ENCODE results near the gene USH1G.

Gene USH1G

GRCh38 chr17:74921769-74922168 is 1.3 kb downstream of the USH1G start:
- no peaks in the 10 kb centered on the region for H3K79me2 ChIP-seq (ENCODE audit: low read length)
- H3K27me3 ChIP-seq (ENCODE audit: low read depth, low read length): no peaks in the 10 kb centered on the region
- H3K9me3 ChIP-seq (ENCODE audit: insufficient read depth, low read length): no peaks in the 10 kb centered on the region
- no peaks in the 10 kb centered on the region for H4K20me1 ChIP-seq (ENCODE audit: insufficient read depth, low read length)
- H3K36me3 ChIP-seq (replicated peaks; ENCODE audit: low read depth, low read length): no peaks in the 10 kb centered on the region
- no peak for TF ChIP-seq EZH2phosphoT487 (IDR thresholded peaks at IDR 0.05; ENCODE audit: low read depth)
- TF ChIP-seq, protein P1, sequence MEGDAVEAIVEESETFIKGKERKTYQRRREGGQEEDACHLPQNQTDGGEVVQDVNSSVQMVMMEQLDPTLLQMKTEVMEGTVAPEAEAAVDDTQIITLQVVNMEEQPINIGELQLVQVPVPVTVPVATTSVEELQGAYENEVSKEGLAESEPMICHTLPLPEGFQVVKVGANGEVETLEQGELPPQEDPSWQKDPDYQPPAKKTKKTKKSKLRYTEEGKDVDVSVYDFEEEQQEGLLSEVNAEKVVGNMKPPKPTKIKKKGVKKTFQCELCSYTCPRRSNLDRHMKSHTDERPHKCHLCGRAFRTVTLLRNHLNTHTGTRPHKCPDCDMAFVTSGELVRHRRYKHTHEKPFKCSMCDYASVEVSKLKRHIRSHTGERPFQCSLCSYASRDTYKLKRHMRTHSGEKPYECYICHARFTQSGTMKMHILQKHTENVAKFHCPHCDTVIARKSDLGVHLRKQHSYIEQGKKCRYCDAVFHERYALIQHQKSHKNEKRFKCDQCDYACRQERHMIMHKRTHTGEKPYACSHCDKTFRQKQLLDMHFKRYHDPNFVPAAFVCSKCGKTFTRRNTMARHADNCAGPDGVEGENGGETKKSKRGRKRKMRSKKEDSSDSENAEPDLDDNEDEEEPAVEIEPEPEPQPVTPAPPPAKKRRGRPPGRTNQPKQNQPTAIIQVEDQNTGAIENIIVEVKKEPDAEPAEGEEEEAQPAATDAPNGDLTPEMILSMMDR (IDR thresholded peaks at IDR 0.05; ENCODE audit: low read depth, low read length): no peak
- no peak overlapping the region for H3K27ac ChIP-seq (ENCODE audit: low read length)
- no peak overlapping the region for H3K9ac ChIP-seq (ENCODE audit: low read length)
- H3K4me2 ChIP-seq (ENCODE audit: low read length): no peak overlapping the region
- H3K4me3 ChIP-seq (ENCODE audit: low read length): no peak overlapping the region
- no peaks in the 10 kb centered on the region for H3K4me1 ChIP-seq (ENCODE audit: low read length)
- H2AFZ ChIP-seq (ENCODE audit: low read depth, low read length): no peak overlapping the region

DNA sequence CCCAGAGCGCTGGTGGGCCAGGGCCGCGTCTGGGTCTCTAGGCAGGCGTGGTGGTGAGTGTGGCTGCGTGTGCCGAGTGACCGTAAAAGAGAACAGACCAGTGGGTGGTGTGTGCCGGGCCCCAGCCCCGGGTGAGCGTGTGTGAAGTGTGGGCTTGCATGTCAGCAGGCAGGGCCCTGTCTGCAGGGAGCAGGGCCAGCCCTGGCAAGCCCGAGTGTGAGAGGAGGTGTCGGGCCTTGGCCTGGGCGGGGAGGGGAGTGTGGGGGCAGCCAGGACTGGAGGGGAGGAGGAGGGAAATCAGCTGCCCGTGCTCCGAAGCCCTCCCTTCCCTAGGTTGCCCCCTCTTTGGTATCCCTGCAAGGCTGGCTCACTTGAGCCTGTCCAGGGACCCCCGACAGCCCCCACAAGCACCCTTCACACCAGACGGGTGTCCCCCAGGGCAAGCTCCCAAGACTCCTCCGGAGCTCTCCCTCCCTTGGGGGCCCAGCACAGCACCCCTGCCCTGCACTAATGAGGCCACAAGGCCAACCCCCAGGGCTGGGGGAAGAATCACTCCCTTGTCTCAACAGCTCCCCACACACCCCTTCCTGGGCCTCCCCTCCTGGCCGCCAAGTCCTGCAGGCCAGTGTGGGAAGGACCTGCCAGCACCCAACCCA is 1.9 kb downstream of the USH1G start:
- no peaks in the 10 kb centered on the region for H4K20me1 ChIP-seq (ENCODE audit: insufficient read depth, low read length)
- no peak overlapping the region for H3K9ac ChIP-seq (ENCODE audit: low read length)
- no peaks in the 10 kb centered on the region for H3K79me2 ChIP-seq (ENCODE audit: low read length)
- no peaks in the 10 kb centered on the region for H3K27me3 ChIP-seq (ENCODE audit: low read depth, low read length)
- H3K4me1 ChIP-seq (ENCODE audit: low read length): no peaks in the 10 kb centered on the region
- TF ChIP-seq EZH2phosphoT487 (IDR thresholded peaks at IDR 0.05; ENCODE audit: low read depth): no peak
- TF ChIP-seq, protein P1 (IDR thresholded peaks at IDR 0.05; ENCODE audit: low read depth, low read length): no peak
- H3K9me3 ChIP-seq (ENCODE audit: insufficient read depth, low read length): no peaks in the 10 kb centered on the region
- no peak overlapping the region for H3K27ac ChIP-seq (ENCODE audit: low read length)
- no peak overlapping the region for H3K4me3 ChIP-seq (ENCODE audit: low read length)
- H3K36me3 ChIP-seq (replicated peaks; ENCODE audit: low read depth, low read length): no peaks in the 10 kb centered on the region
- H3K4me2 ChIP-seq (ENCODE audit: low read length): no peak overlapping the region
- H2AFZ ChIP-seq (ENCODE audit: low read depth, low read length): no peak overlapping the region

- H3K27ac ChIP-seq (ENCODE audit: low read length): no peak overlapping the region
- no peaks in the 10 kb centered on the region for H3K4me1 ChIP-seq (ENCODE audit: low read length)
- no peaks in the 10 kb centered on the region for H3K79me2 ChIP-seq (ENCODE audit: low read length)
- H4K20me1 ChIP-seq (ENCODE audit: insufficient read depth, low read length): no peaks in the 10 kb centered on the region
- H3K36me3 ChIP-seq (replicated peaks; ENCODE audit: low read depth, low read length): no peaks in the 10 kb centered on the region
- no peaks in the 10 kb centered on the region for H3K27me3 ChIP-seq (ENCODE audit: low read depth, low read length)
- H3K4me2 ChIP-seq (ENCODE audit: low read length): no peak overlapping the region
- no peak overlapping the region for H2AFZ ChIP-seq (ENCODE audit: low read depth, low read length)
- no peak overlapping the region for H3K9ac ChIP-seq (ENCODE audit: low read length)
- H3K4me3 ChIP-seq (ENCODE audit: low read length): no peak overlapping the region
- TF ChIP-seq, protein P1 (IDR thresholded peaks at IDR 0.05; ENCODE audit: low read depth, low read length): no peak
- TF ChIP-seq EZH2phosphoT487 (IDR thresholded peaks at IDR 0.05; ENCODE audit: low read depth): no peak
- H3K9me3 ChIP-seq (ENCODE audit: insufficient read depth, low read length): no peaks in the 10 kb centered on the region
Measured at GRCh38 chr17:74920642-74921025, 2.4 kb downstream of the USH1G start.

GRCh38 chr17:74920306-74920620 is 2.8 kb downstream of the USH1G start:
- Histone ChIP-seq H3K36me3 (replicated peaks; ENCODE audit: low read depth, low read length) (no peaks in the 10 kb centered on the region), H3K9me3 (ENCODE audit: insufficient read depth, low read length) (no peaks in the 10 kb centered on the region), H3K9ac (ENCODE audit: low read length) (no peak overlapping the region), H3K27me3 (ENCODE audit: low read depth, low read length) (no peaks in the 10 kb centered on the region), H2AFZ (ENCODE audit: low read depth, low read length) (no peak overlapping the region), H4K20me1 (ENCODE audit: insufficient read depth, low read length) (no peaks in the 10 kb centered on the region), H3K4me1 (ENCODE audit: low read length) (no peaks in the 10 kb centered on the region), H3K79me2 (ENCODE audit: low read length) (no peaks in the 10 kb centered on the region), H3K27ac (ENCODE audit: low read length) (no peak overlapping the region), H3K4me3 (ENCODE audit: low read length) (no peak overlapping the region), H3K4me2 (ENCODE audit: low read length) (no peak overlapping the region)
- TF ChIP-seq EZH2phosphoT487 (IDR thresholded peaks at IDR 0.05; ENCODE audit: low read depth): no peak
- TF ChIP-seq, protein P1 (IDR thresholded peaks at IDR 0.05; ENCODE audit: low read depth, low read length): no peak
